ENCODE data around the gene GCK. TPM values are rescaled to one million over a fixed set of nuclear protein-coding genes. Genes with fewer than 3 reads are reported as not detected.

GCK gene
- 0.22 TPM in 1 of 2 replicates, not detected in the other for total RNA-seq

DNA sequence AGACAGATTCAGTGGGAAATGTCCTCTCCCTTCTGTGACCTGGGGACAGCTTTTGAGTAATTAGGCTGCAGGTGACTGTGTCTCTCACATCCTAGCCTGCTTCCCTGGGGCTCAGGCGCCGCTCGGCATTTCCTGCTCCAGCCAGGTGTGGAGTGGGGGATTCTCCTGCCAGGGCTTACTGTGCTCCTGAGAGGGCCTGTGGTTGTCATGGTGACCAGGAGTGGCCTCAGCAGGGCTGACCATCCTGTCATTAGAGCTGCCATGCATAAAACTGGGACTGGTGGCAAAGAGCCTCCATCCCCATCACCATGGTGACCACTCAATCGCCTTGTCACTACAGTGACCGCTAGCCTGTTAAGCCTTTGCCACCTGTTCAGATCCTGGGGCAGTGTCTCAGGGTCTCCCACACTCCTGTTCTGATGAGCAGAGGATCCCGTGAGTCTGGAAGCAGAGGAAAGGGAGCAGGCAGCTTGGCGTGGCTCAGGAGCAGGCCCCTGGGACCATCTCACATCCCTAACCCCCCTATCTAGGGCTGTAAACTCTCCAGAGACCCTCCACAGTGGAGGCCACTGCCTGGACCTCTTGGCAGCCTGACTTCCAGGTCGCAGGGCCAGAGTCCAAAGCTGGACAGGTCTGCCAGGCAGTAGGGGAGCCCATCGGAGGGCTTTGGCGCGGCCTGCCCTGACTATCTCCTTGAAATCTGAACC is at the start of gene GCK:
Gene GCK (minus strand): TSS at position 154 of the 707 bp plus-strand sequence. CDS start 486 bp downstream, outside the sequence.

DNA sequence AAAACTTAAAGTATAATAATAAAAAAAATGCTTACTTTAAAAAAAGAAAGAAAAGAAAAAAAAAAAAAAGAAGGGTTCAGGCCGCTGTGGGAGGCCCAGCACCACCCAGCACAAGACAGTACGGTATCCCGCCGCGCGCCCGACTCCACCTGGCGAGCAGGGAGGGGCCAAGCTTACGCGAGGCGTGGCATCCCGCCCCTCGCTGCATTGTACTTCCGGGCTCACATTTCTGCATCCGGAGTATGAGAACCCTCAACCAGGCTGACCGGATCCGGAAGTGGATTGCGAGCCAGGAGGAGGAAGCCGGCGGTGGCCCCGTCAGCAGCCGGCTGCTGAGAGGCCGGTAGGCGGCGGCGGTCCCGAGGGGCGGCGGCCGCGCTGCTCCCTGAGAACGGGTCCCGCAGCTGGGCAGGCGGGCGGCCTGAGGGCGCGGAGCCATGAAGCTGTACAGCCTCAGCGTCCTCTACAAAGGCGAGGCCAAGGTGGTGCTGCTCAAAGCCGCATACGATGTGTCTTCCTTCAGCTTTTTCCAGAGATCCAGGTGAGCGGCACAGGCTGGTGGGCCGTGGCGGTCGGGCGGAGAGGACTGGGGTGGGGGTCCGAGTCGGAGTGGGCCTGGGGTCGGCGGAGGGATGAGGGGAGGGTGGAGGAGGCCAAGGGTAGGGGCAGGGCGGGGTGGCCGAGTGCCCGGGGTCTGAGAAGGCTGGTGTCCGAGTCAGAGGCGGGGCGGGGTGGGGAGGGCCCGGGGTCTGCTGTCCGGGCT is 11.6 kb upstream of the GCK start, which contains the start of gene YKT6:
Gene YKT6 (plus strand): TSS at position 280 of the 763 bp plus-strand sequence. CDS start 158 bp downstream, at position 438.

DNA sequence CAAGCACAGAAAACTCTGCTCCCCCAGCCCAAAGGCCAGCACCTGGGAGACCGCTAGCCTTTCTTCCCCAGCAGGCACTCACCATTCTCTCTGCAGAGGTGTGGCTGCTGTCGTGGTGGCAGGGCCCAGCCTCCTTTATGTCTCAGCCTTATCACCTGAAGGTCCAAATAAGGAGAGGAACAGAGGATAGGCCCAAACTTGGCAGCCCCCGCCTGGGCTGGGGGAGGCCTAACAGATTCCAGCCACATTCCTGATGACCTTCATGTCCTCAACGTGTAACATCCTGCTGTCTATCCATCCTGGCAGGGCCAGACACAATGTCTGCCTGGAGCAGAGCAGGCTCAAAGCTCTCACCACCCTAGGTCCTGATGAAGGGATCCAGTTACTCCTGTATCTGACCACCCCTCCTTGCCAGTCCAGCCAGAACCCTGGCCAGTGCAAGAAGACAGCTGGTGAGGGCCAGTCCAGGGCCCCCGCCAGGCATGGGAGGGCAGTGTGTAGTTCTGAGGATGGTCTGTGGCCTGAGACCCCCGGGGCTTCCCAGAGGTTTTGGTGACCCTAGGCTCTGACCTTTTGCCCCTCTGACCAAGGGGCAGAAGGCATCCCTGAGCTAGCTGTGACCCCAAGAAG is 47.9 kb downstream of the GCK start, which contains the start of gene MYL7:
Gene MYL7 (minus strand): TSS at position 112 of the 630 bp plus-strand sequence. CDS start 27 bp downstream, at position 85.

DNA sequence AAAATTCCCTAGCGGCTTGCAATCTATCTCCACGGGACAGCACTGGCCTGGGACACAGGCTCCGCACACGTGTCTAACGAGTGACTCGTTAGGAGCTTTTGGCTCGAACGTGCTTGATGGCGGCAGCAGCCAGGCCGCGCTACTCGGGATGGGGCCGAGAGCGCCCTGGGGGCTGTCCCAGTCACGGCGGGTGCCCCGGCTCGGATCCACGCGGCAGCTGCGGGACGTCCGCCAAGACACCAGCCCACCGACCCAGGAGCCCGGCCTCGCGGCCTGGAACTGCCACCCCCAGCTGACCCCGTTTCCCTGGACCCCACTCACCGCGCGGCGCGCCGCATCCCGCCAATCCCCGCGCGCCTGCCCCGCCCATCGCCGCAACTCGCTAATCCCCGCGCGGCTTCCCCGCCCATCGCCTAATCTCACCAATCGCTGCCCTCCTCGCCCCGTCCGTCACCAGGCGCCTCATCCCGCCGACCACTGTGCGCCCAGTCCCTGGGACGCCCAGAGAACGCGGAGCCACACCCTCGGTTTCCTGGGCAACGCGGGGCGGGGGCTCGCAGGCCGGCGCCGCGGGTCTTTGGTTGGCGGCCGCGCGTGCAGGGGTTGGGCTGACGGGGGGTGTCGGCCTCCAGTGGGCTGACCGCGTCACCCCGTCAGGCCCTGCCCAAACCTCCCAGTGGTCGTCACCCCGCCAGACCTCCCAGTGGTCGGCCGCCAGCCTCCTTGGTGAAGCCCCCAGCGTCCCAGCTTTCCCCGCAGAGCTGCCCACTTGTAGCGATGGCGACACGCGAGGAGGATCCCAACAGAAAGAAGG is 65.8 kb downstream of the GCK start, which contains the start of gene POLD2:
Gene POLD2 (minus strand): TSS at position 359 of the 814 bp plus-strand sequence. CDS start 1,495 bp downstream, outside the sequence.

DNA sequence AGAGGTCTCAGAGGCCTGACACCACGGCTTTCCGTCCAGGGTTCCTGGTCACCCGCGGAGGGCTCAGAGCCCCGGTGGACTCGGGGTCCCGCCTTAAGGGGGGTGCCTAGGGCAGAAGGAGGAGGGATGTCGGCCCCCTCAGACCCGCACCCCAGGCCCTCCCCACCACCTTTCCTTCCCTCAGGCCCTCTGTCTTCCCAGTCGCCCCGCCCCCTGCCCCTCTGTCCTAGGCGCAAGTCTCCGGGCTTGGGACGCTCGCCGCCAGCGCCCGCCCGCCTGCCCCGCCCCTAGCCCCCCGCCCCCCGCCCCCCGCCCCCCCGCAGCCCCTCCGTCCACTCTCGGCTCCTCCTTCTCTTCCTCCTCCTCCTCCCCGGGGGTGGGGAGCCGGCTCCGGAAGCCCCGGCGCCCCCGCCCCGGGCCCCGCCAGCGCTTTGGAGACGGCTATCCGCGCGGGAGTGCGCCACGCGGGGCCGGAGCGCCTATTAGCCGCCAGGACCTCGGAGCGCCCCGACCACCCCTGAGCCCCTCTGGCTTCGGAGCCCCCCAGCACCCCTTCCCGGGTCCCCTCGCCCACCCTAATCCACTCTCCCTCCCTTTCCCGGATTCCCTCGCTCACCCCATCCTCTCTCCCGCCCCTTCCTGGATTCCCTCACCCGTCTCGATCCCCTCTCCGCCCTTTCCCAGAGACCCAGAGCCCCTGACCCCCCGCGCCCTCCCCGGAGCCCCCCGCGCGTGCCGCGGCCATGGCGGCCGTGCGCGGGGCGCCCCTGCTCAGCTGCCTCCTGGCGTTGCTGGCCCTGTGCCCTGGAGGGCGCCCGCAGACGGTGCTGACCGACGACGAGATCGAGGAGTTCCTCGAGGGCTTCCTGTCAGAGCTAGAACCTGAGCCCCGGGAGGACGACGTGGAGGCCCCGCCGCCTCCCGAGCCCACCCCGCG is 85.0 kb downstream of the GCK start, which contains the start of gene AEBP1:
Gene AEBP1 (plus strand): TSS at position 423 of the 937 bp plus-strand sequence. CDS start 321 bp downstream, at position 744.

Small RNA genes lying within 50 kb of the gene (small RNA-seq; reads per million reads assigned to genes)
- gene RNA5SP230 (ENCODE audit: low replicate concordance): not detected

Other genes starting within 250 kb of the GCK start
- gene SPDYE1, start 191.5 kb downstream of the GCK start, total RNA-seq: not detected in 2 replicates
- gene DBNL, start 144.7 kb downstream of the GCK start, total RNA-seq: 130 and 189 TPM in 2 replicates
- gene PGAM2, start 123.9 kb downstream of the GCK start, total RNA-seq: 0.44 TPM in 1 of 2 replicates, not detected in the other
- 10.7 and 19.9 TPM in 2 replicates for gene POLM, start 106.9 kb downstream of the GCK start, total RNA-seq
- 41.8 and 95.6 TPM in 2 replicates for gene AEBP1, start 85.1 kb downstream of the GCK start, total RNA-seq
- 77.3 and 144 TPM in 2 replicates for gene POLD2, start 65.9 kb downstream of the GCK start, total RNA-seq
- 0.44 TPM in 1 of 2 replicates, not detected in the other for gene MYL7, start 48.1 kb downstream of the GCK start, total RNA-seq
- 116 and 161 TPM in 2 replicates for gene YKT6, start 11.5 kb upstream of the GCK start, total RNA-seq
- gene CAMK2B, start 136.2 kb upstream of the GCK start, total RNA-seq: 0.22 and 0.43 TPM in 2 replicates